Embryonic facial prominence (tissue), 1 donor: Measurements from ENCODE around the gene DPH2.

Source experiments
- DNase-seq: peaks from one replicate; pipeline ENCODE4 v3.0.0-alpha.2; 2016; ENCODE audit errors: extremely low spot score

DPH2 gene

GRCh38 chr1:43969416-43969745, 429 bp upstream of the DPH2 start:
- no peak for DNase-seq

GRCh38 chr1:43970502-43970901, 692 bp downstream of the DPH2 start:
- no peak for DNase-seq

GRCh38 chr1:43970911-43971310, 1.1 kb downstream of the DPH2 start:
- DNase-seq, result no peak

- DNase-seq, result no peak
These were observed 1.6 kb downstream of the DPH2 start for GRCh38 chr1:43971336-43971980.

- DNase-seq, result no peak
These were observed 4.2 kb downstream of the DPH2 start for GRCh38 chr1:43973981-43974442.

- peak; percentile 85 for DNase-seq
These were observed 4.8 kb downstream of the DPH2 start, which contains the start of gene ATP6V0B for GRCh38 chr1:43974443-43975248. Gene ATP6V0B, plus strand, starts transcription at chr1:43974960. Its CDS starts 81 bp downstream, at chr1:43975041.

- DNase-seq, result no peak
These were observed 5.6 kb downstream of the DPH2 start for GRCh38 chr1:43975249-43975961.

- DNase-seq, result no peak
These were observed 6.2 kb downstream of the DPH2 start for GRCh38 chr1:43976045-43976444.

- DNase-seq, result no peak
These were observed 7.1 kb downstream of the DPH2 start for GRCh38 chr1:43976890-43977289.

- no peak for DNase-seq
These were observed 7.8 kb downstream of the DPH2 start for GRCh38 chr1:43977376-43978263.

- no peak for DNase-seq
These were observed 8.4 kb downstream of the DPH2 start for GRCh38 chr1:43978264-43978550.

- DNase-seq, result no peak
These were observed 8.9 kb downstream of the DPH2 start, which contains the start of gene B4GALT2 for GRCh38 chr1:43978551-43979260. Gene B4GALT2, plus strand, starts transcription at chr1:43979210. Its CDS starts 1,951 bp downstream, at chr1:43981161.

- DNase-seq, result no peak
These were observed 9.4 kb downstream of the DPH2 start for GRCh38 chr1:43979261-43979527.

GRCh38 chr1:43979528-43980254, 9.9 kb downstream of the DPH2 start:
- no peak for DNase-seq

- no peak for DNase-seq
These were observed 10.7 kb downstream of the DPH2 start for GRCh38 chr1:43980255-43981134.

GRCh38 chr1:43981135-43981491, 11.3 kb downstream of the DPH2 start:
- DNase-seq, result no peak

GRCh38 chr1:43981636-43982035, 11.8 kb downstream of the DPH2 start:
- no peak for DNase-seq

- no peak for DNase-seq
These were observed 12.4 kb downstream of the DPH2 start for GRCh38 chr1:43982241-43982640.

GRCh38 chr1:43982808-43983207, 13.0 kb downstream of the DPH2 start:
- no peak for DNase-seq
